NCI-H2171 (cell line): ENCODE results near the gene ZNF785.
"Not testable (repeated sequence)": the region's sequence is repeated elsewhere in the genome, so short reads cannot be mapped to it uniquely, and the experiment has no call there.

ENCODE experiments used
- DNase-seq: peaks from one replicate; lab custom pipeline; 2025; lab: John Stamatoyannopoulos, UW

The ZNF785 gene

DNA sequence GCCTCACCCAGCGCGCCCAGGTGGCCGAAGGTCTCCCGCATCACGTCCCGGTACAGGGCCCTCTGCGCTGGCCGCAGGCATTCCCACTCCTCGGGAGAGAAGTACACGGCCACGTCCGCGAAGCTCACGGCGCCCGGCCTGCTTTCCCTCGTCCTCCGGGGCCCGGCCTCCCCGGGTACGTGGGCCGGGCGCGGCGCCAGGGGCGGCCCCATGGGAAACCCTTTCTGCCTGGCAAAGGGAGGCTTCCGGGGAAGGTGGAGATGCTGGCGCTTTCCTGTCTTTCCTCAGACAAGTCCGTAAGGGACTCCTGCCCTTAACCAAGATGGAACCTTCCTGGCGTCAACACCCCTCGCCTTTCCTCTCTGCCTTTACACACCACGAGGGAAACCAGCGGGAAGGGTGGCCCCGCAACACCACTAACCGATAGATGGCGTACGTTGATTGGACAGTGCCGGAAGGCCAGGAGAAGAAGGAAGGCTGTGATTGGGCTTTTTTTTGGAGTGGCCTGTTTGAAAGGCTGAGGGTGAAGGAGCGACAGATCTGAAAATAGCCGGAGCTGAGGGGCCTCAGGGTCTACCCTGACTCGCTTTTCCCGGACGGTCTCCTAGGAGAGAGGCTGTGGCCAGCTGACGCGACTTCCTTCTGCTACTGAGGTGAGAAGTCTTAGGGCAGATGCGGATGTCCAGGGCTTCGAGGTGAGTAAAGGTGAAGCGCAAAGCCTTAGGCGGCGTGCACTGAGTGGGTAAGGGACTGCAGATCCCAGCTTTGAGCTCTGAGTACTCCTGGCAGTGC lies at the start of gene ZNF785:
Gene ZNF785 (minus strand): TSS at position 298 of the 792 bp plus-strand sequence. CDS start 86 bp downstream, at position 212.
- DNase-seq: peak; percentile 98

DNA sequence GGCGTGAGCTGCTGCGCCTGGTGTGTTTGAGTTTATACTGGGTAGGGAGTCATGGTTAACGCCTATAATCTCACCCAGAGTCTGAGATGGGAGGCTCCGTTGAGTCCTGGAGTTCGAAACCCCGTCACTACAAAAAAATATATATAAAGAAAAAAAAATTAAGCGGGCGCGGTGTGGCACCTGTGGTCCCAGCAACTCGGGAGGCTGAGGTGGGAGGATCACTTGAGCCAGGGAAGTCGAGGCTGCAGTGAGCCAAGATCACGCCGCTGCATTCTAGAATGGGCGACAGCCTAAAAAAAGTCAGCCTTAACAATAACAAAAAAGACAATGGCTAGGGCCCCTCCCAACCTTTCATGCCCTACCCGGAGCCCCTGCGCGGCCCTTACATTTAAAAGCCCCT lies 48.0 kb upstream of the ZNF785 start:
- no peak for DNase-seq

DNA sequence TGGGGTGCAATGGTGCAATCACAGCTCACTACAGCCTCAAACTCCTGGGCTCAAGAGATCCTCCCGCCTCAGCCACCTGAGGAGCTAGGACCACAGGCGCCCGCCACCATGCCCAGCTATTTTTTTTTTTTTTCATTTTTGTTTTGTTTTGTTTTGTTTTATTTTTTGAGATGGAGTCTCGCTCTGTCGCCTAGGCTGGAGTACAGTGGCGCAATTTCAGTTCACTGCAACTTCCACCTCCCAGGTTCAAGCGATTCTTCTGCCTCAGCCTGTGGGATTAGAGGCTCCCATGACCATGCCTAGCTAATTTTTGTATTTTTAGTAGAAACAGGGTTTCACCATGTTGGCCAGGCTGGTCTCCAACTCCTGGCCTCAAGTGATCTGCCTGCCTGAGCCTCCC lies 47.0 kb upstream of the ZNF785 start:
- not testable (repeated sequence) for DNase-seq

GRCh38 chr16:30628628-30629540 lies 43.4 kb upstream of the ZNF785 start:
- DNase-seq: peak; percentile 71

DNA sequence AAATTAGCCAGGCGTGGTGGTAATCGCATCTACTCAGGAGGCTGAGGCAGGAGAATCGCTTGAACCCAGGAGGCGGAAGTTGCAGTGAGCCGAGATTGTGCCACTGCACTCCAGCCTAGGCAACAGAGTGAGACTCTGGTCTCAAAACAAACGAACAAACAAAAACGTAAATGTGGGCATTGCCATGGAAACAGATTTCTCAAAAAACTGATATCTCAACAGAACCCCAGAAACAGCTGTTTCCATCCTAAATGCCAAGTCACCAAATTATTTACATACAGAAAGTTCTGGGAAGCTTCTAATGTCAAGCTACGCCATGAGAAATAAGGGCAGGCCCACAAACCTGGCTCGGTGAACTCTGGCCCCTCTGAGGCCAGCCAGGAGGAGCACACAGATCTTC lies 40.7 kb upstream of the ZNF785 start:
- DNase-seq: no peak

DNA sequence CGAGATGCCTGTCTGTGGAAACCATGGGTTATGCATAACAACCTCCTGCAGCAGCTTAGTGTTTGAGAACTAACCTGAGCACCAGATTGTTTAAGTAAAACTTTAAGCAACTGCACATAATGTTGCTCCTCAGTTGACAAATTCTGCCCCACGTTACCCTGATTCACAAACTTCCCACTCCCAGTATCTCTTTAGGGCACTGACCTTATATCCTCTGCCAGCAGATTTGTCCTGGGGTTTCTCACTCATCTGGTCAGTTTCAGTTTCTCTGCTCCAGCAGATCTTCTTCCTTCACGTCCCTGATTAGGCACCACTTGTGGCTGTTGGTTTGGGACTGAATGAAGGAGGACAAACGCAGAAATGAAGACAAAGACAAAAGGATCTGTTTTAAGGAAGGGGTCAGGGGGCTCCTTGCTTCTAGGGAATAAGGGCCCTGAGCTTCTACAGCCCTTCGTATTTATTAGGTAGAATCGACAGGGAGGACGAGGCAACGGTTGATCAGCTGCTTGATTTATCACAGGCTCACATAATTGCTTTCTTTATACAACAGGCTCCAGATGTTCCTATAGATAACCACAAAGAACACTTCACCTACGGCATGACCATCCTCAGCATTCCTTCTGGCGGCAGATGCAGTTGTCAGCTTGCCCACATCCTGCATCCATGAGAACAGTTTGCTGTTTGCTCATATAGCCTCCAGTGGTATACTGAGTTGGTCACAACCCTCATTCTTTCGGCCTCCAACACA lies 38.2 kb upstream of the ZNF785 start:
- DNase-seq: no peak

DNA sequence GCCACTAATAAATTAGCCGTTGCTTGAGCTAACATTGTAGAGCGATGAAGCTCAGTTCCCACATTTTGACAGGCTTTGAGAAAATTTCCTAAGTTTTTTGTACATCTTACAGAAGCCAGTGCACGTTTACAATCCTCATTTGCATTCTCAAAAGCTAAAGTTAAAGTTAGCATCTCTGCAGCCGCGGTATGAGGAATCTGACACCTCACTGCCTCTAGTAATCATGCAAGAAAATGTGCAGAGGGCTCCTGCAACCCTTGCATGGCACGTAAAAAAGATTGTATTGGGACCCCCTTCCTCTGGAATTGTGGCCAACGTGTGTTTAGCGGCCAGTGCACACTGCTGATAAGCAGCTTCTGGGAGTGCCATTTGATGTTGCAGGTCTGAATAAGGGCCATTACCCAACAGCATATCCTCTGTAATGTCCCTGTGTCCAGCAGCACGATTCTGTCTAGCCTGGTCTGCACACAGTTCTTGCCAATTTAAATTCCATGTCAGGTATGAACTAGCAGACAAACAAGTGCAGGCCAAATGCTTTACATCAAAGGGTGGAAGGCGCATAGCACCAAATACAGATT lies 37.0 kb upstream of the ZNF785 start:
- no peak for DNase-seq

DNA sequence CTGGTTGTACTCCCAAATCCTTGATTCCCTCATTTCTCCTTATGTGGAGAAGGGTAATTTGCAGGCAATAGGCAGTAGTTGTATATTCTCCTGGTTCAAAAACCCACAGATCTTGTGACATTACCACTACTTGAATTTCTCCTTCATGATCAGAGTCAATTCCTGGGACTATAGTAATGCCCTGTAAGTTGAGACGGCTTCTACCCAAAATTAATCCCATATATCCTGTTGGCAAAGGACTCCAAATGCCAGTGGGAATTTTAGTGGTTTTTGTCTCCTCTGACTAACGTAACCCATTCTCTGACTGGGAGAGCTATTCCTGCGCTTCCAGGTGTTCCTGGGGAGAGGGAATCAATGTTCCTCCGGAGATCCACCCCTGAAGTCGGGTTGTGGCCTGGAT lies 36.3 kb upstream of the ZNF785 start:
- no peak for DNase-seq

DNA sequence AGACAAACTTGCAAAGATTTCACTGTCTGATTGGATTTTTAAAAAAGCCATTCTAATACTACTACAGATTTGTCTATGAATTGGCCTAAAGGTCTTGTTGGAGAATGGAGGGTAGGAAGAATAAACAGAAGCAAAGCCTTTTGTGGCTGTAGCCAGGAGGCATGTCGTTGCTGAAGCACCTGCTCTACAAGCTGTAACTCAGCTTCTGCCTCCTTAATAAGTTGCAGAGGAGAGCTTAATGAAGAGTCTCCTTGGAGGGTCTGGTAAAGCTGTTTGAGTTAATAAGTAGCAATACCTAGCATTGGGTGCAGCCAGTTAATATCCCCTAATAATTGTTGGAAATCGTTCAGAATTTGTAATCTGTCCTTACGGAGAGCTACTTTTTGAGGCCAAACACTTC lies 34.7 kb upstream of the ZNF785 start:
- no peak for DNase-seq

GRCh38 chr16:30619638-30620037 lies 34.1 kb upstream of the ZNF785 start:
- no peak for DNase-seq

DNA sequence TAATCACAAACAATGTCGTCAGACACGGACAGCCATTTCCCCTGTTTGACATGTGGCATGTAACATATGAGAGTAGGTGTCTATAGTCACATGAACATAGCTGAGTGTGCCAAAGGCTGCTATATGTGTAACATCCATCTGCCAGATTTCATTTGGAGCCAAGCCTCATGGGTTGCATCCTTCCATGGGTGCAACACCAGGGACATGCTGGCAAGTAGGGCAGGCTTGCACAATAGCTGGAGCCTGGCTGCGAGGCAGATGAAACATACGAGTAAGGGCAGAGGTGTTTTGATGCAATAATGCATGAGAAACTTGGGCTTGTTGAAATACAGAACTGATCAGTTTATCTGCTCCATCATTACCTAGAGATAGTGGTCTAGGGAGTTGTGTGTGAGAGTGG lies 33.7 kb upstream of the ZNF785 start:
- DNase-seq: no peak

DNA sequence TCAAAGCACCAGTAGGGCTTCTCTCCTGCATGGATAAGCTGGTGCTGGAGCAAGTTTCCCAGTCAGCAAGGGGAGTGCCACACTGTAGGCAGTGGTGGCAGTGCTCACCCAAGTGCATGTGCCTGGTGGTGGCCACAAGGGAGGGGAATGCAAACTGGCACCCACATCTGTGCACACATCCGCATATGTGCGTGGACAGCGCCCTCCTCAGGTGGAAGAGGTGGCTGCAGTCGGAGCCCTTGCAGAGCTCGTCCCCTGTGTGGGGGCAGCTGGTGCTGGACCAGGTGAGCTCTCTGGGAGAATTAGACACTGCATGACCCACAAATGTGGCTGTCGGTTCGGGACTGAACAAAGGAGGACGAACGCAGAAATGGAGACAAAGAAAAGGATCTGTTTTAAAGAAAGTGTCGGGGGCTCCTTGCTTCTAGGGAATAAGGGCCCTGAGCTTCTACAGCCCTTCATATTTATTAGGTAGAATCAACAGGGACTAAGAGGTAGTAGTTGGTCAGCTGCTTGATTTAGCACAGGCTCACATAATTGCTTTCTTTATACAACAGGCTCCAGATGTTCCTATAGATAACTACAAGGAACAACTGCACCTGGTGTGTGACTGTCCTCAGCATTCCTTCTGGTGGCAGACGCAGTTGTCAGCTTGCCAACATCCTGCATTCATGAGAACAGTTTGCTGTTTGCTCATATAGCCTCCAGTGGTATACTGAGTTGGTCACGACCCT lies 30.0 kb upstream of the ZNF785 start:
- no peak for DNase-seq

DNA sequence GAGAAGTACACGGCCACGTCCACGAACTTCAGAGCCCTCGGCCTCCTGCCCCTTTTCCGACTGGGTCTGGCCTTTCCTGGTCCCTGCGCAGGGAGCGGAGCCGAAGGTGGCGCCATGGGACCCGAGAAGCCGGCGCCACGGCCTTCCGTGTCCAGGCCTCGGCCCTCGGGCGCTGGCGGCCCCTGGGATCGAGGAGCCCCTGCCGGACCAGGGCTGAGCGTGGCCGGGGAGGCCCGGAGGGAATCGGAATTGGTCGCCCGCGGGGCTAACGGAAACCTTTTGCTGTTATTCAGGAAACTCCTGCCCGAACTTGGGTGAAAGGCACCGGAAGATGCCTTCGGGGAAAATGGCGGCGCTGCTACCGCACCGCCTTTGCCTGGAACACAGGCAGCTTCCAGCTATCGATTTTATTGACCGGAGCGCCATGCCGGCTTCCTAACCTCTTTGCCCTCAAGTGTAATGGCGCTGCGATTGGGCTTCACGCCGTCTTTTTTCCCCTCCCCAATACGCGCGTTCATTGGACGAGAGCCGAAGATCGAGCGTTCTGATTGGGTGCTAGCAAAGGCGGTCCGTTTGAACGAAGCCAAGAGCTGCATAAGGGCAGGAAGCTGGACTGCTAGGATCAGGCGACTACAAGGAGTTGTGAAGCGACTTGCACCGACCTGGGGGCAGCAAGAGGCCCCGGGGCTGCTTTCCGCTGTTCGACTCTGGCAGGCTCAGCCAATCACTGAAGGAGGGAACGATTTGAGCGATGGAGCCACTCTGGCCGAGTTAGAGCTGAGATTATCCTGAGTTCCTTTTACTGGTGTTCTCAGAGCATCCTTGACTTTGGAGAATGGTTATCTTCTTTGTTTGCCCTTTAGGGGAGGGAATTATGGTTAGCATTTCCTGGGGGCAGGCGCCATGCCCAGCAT lies 24.7 kb upstream of the ZNF785 start, which contains the start of gene ZNF689:
Gene ZNF689 (minus strand): TSS at position 464 of the 914 bp plus-strand sequence. CDS start 348 bp downstream, at position 116.
- peak; percentile 96 for DNase-seq

- DNase-seq: no peak
These were observed 23.8 kb upstream of the ZNF785 start for GRCh38 chr16:30609002-30609925.

GRCh38 chr16:30606004-30606403 lies 20.5 kb upstream of the ZNF785 start:
- DNase-seq: no peak

- DNase-seq: no peak
These were observed 19.7 kb upstream of the ZNF785 start for GRCh38 chr16:30605158-30605557.

- no peak for DNase-seq
These were observed 18.9 kb upstream of the ZNF785 start for GRCh38 chr16:30604316-30604947.

DNA sequence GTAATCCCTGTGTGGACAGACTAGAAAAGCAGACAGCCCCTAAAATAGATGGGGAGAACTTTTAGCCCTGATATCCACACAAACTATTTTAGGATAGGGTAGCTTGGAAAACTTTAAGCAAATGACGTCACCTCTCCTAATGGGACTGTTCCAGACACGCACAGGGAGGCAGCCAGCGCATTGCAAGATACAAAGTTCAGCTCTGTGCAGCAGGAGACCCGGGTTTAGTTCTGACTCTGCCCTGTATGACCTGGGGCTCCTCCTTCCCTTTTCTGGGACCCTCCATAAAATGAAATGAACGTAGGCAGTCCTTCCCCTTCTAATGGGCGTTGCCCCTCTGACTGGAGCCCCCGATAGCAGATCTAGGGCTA lies 18.4 kb upstream of the ZNF785 start:
- DNase-seq: no peak
